HG03108 (cell line): ENCODE results near the gene OR11G2.
"Not testable (repeated sequence)": the region's sequence is repeated elsewhere in the genome, so short reads cannot be mapped to it uniquely, and the experiment has no call there.

Experiments
- ATAC-seq: cut with Tn5 transposase; IDR thresholded peaks from one replicate; pipeline ENCODE4 v1.9.1; 2021; ENCODE audit warnings: moderate library complexity; ENCODE audit not compliant: unreplicated experiment

Gene OR11G2

DNA sequence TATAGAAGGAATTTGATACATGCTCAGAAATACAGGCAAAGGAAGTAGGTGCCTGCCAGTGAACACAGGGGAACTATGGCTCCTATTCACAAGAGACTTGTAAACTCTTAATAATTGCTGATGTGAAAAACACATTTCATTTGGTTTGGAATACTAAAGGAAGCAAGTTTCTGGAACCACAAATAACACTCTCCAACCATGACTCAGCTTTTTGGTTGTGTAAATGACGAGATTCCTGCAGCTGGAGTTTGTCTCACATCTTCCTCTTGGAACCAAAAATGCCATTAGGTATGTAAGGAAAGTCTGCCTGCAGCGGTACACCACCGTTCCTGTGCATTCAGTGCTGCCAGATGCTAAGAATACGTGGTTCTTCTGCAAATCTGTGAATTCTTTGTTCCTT, 28.3 kb downstream of the OR11G2 start:
- no peak for ATAC-seq

DNA sequence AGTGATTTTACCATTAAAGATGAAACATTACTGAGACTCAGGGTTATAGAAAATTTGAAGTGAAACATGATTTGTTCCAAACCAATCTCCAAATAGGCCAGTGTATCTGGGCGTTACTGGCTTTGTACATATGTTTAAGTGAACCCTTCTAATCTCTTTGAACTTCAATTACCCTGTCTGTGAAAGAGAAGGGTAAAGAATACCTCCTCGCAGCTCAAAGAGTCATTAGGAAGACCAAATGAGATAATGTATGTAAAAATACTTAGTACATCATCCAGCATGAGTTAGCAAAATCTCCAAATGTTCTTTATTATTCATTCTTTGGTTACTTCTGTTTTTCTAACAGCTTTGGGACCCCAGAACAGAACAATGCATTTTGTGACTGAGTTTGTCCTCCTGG, 32.7 kb downstream of the OR11G2 start, which contains the start of gene OR11H6:
OR11H6 (plus strand) TSS at position 301 of the 400 bp plus-strand sequence; CDS start at position 301, 0 bp downstream.
- ATAC-seq: no peak

DNA sequence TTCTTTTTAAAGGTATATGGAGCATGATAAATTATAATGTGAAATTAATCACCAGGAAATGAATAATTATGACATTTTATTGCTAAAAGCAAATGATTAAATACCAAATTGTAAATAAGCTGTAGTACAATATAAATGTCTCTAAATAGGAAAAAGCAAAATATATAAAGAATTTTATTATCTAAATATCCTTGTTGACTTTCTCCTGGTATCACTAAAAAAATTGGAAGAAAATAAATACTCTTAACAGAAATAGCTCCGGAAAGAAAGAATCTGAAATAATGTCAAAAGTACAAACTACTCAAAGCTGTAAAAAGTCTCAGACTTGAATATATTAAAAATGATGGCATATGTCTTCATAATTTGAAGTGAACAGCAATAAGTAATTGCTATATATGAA, 38.0 kb downstream of the OR11G2 start, which contains the start of gene OR11H7:
OR11H7 (plus strand) TSS at position 301 of the 400 bp plus-strand sequence.
- no peak for ATAC-seq

DNA sequence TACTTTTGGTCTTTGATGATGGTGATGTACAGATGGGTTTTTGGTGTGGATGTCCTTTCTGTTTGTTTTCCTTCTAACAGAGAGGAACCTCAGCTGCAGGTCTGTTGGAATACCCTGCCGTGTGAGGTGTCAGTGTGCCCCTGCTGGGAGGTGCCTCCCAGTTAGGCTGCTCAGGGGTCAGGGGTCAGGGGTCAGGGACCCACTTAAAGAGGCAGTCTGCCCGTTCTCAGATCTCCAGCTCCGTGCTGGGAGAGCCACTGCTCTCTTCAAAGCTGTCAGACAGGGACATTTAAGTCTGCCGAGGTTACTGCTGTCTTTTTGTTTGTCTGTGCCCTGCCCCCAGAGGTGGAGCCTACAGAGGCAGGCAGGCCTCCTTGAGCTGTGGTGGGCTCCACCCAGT, 44.7 kb downstream of the OR11G2 start:
- ATAC-seq: not testable (repeated sequence)

DNA sequence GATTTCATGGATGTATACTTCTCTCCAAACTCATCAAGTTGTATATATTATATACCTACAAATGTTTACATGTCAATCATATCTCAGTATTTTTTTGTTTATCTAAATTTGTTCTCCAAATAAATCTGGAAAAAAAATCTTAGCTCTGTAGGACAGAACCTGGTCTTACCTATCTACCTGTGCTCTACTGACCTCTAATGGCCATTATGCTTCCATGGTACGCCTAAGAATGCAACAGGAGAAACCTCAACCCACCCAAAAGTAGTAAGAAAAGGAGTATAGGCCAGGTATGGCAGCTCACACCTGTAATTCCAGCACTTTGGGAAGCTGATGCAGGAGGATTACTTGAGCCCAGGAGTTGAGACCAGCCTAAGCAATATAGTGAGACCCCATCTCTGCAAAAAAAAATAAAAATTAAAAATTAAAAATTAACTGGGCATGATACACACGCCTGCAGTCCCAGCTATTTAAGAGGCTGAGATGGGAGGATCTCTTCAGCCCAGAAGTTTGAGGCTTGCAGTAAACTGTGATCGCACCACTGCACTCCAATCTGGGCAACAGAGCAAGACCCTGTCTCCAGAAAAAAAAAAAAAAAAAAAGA, 57.0 kb downstream of the OR11G2 start:
- ATAC-seq: no peak
